Measurements from ENCODE around the gene MYBPHL.
A peak's percentile ranks its signal among the peaks of the same experiment; 100 is the strongest.

GRCh38 chr1:109255097-109255651 lies 51.6 kb downstream of the MYBPHL start:
- TF ChIP-seq CTCF (IDR thresholded peaks at IDR 0.05) (peak in 1 of 6 experiments; percentile 6), POLR2A (IDR thresholded peaks at IDR 0.05) (no peak)
